Measurements from ENCODE around the gene SELENBP1. TPM values are rescaled to one million over a fixed set of nuclear protein-coding genes. Genes with fewer than 3 reads are reported as not detected.
"Not testable (repeated sequence)": the region's sequence is repeated elsewhere in the genome, so short reads cannot be mapped to it uniquely, and the experiment has no call there.

SELENBP1 gene
- total RNA-seq, 2 donors from 2014 or later: 35.4 to 39.2 TPM

- no peak for DNase-seq
- Histone ChIP-seq H3K9me3 (ENCODE audit: control insufficient read depth, low read length) (no peaks in the 10 kb centered on the region), H3K4me1 (ENCODE audit: control insufficient read depth, insufficient read depth, low read length) (no peaks in the 10 kb centered on the region), H3K27ac (ENCODE audit: low read depth, low read length) (no peak overlapping the region), H3K4me3 (ENCODE audit: low read length) (no peak overlapping the region), H3K36me3 (ENCODE audit: control insufficient read depth, insufficient read depth, low read length) (no peaks in the 10 kb centered on the region), H3K27me3 (ENCODE audit: control insufficient read depth, insufficient read depth, low read length, poor library complexity, severe bottlenecking) (no peaks in the 10 kb centered on the region), H3K9ac (ENCODE audit: extremely low read depth, low read length, poor library complexity, severe bottlenecking) (no peak overlapping the region)
- Mint-ChIP-seq H3K27me3 (ENCODE audit: insufficient read depth) (no peaks in the 10 kb centered on the region), H3K36me3 (ENCODE audit: low read depth) (no peaks in the 10 kb centered on the region), H3K27ac (no peak overlapping the region), H3K9me3 (peaks cover 8% of the 10 kb centered on the region), H3K4me3 (no peak overlapping the region), H3K4me1 (no peaks in the 10 kb centered on the region)
- TF ChIP-seq CTCF (conservative IDR thresholded peaks at IDR 0.05): no peak
Measured at GRCh38 chr1:151393583-151393982, 21.1 kb upstream of the SELENBP1 start.

- no peak for TF ChIP-seq CTCF (conservative IDR thresholded peaks at IDR 0.05)
- H3K9me3 ChIP-seq (ENCODE audit: control insufficient read depth, low read length): no peaks in the 10 kb centered on the region
- no peak overlapping the region for H3K9ac ChIP-seq (ENCODE audit: extremely low read depth, low read length, poor library complexity, severe bottlenecking)
- no peak overlapping the region for H3K4me3 ChIP-seq (ENCODE audit: low read length)
- no peaks in the 10 kb centered on the region for H3K36me3 Mint-ChIP-seq (ENCODE audit: low read depth)
- DNase-seq: no peak
- no peaks in the 10 kb centered on the region for H3K27me3 Mint-ChIP-seq (ENCODE audit: insufficient read depth)
- H3K9me3 Mint-ChIP-seq: peaks cover 10% of the 10 kb centered on the region
- no peak overlapping the region for H3K27ac Mint-ChIP-seq
- no peaks in the 10 kb centered on the region for H3K4me1 Mint-ChIP-seq
- 79 to 100% methylated on average over 1 to 2 of the region's 3 CpGs for WGBS, 2 experiments (ENCODE audit: insufficient coverage in 1 of 2, insufficient read length in 1 of 2)
- H3K27me3 ChIP-seq (ENCODE audit: control insufficient read depth, insufficient read depth, low read length, poor library complexity, severe bottlenecking): no peaks in the 10 kb centered on the region
- H3K4me3 Mint-ChIP-seq: no peak overlapping the region
- no peaks in the 10 kb centered on the region for H3K36me3 ChIP-seq (ENCODE audit: control insufficient read depth, insufficient read depth, low read length)
- H3K4me1 ChIP-seq (ENCODE audit: control insufficient read depth, insufficient read depth, low read length): no peaks in the 10 kb centered on the region
- H3K27ac ChIP-seq (ENCODE audit: low read depth, low read length): no peak overlapping the region
Measured at GRCh38 chr1:151391079-151391563, 18.6 kb upstream of the SELENBP1 start.

GRCh38 chr1:151390221-151391078, 17.9 kb upstream of the SELENBP1 start:
- H3K36me3 ChIP-seq (ENCODE audit: control insufficient read depth, insufficient read depth, low read length); H3K27me3 Mint-ChIP-seq (ENCODE audit: insufficient read depth); H3K27me3 ChIP-seq (ENCODE audit: control insufficient read depth, insufficient read depth, low read length, poor library complexity, severe bottlenecking); H3K27ac ChIP-seq (ENCODE audit: low read depth, low read length); H3K9ac ChIP-seq (ENCODE audit: extremely low read depth, low read length, poor library complexity, severe bottlenecking); H3K4me3 Mint-ChIP-seq; H3K4me3 ChIP-seq (ENCODE audit: low read length); DNase-seq; H3K9me3 ChIP-seq (ENCODE audit: control insufficient read depth, low read length); H3K36me3 Mint-ChIP-seq (ENCODE audit: low read depth); H3K4me1 ChIP-seq (ENCODE audit: control insufficient read depth, insufficient read depth, low read length); H3K4me1 Mint-ChIP-seq; H3K27ac Mint-ChIP-seq: not testable (repeated sequence)
- H3K9me3 Mint-ChIP-seq: peaks cover 10% of the 10 kb centered on the region
- WGBS, 2 experiments (ENCODE audit: insufficient coverage in 1 of 2, insufficient read length in 1 of 2): 90 to 97% methylated on average over 8 to 22 of the region's 22 CpGs

Measured in endodermal cell (in vitro differentiated cells).